ENCODE measurements around the gene CNFN.

The CNFN gene

DNA sequence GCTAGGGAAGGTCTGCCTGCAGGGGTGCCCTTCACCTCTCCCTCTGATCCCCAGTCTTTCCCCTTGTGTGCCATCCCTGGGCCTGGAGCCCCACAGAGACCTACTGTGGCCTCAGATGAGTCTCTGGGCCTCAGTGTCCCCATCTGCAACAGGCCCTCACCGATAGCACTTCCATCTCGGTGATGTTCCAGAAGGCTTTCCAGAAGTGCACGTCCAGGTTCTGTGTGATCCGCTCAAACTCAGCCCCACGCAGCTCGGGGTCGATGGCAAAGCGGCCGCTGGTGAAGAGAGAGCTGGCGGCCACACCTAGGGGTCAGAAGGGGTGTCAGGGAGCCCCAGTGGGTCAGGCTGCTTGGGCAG lies 17.7 kb upstream of the CNFN start:
- no peak for DNase-seq

DNA sequence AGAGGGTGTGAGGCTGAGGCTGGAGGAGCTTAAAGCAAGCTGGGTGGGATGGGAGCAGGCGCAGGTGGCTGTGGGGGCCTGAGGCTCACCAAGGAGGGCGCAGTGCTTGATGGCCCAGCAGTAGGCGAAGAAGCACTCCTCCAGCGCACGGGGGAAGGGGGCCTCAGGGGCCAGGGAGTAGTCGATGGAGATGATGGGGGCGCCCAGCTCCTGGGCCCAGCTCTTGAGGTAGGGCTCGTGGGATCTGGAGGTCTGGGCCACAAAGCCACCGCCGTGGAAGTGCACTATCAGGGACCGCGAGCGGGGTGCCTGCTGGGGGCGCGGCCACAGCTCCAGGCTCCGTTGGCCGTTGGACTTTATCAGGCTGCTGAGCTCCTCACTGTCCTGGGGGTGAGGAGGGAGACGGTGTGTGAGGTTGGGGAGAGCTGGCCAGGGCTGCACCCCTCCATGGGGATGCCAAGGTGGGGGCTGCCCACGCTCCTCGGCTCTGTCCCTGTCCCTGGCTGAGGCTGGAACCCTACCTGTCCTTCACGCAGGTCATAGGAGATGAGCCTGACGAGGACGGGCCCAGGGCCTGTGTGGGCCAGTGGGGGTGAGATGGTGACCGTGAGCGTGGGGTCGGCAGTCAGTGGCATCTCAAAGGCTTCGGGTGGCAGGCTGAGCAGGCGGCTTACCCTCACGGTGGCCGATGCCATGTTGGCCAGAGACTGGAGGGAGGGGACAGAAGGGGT lies 17.2 kb upstream of the CNFN start:
- DNase-seq = no peak

GRCh38 chr19:42406111-42406510 lies 16.0 kb upstream of the CNFN start:
- no peak for DNase-seq

DNA sequence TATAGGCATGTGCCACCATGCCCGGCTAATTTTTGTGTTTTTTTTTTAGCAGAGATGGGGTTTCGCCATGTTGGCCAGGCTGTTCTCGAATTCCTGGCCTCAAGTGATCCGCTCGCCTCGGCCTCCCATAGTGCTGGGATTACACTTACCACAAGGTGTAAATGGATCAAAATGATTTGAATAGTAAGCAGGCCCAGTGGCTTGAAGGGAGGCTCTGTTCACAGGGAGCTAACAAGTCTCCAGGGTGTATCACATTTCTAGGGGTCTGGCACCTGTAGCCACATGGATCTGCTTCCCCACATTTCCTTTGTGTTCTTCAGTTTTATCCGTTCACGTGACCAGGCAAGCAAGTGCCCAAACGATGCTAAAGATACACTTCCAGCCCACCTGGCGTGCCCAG lies 13.5 kb upstream of the CNFN start:
- DNase-seq = no peak

GRCh38 chr19:42402376-42403116 lies 12.4 kb upstream of the CNFN start:
- DNase-seq = no peak

- peak; percentile 67 for DNase-seq
Observed at GRCh38 chr19:42401365-42402303, 11.5 kb upstream of the CNFN start.

GRCh38 chr19:42400404-42400803 lies 10.3 kb upstream of the CNFN start:
- DNase-seq = no peak

GRCh38 chr19:42397263-42398166 lies 7.4 kb upstream of the CNFN start:
- no peak for DNase-seq

- DNase-seq = peak; percentile 98
Observed at GRCh38 chr19:42396381-42397262, 6.5 kb upstream of the CNFN start.

DNA sequence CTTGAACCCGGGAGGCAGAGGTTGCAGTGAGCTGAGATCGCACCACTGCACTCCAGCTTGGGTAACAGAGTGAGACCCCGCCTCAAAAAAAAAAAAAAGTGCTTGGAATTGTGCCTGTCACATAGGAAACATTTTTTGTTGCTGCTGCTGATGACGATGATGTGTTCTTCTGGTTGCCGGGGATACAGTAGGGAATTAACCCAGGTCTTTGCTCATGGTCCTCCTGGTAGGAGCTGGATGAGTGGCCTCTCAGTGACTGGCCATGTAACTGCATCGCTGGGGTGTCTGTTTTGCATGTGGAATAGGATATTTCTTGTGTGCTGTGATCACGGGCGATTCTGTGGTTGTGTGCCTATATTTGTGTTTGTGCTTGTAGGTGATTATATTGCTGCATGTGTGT lies 4.7 kb upstream of the CNFN start:
- DNase-seq = no peak

GRCh38 chr19:42392165-42392564 lies 2.1 kb upstream of the CNFN start:
- DNase-seq = no peak

DNA sequence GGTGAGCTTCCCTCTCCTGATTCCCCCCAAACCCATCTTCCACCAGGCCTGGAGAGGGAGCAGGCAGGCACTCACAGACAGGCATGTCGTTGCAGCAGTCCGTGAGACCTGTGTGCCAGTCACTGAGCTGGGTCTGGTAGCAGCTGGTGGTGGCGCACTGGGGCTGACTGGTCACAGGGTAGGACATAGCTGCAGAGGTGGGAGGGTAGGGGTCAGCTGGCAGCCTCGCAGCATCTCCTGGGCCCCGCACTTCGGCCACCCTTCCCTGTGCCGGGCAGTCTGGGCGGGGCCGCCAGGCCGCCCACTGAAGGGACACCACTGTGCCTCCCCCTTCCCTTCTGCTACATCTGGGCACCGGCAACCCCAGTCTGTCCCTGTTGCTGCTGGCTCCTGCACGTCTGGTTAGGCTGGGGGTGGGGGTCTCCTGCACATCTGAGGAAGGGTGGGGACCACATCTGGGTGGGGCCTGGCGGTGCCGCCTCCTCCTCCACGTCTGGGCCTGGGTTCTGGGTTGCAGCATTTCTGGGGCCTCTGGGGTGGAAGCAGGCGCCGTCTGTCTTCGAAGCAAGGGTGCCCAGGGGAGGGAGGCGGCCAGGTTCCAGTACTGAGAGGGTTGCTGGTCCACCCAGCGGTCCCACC lies 1.1 kb downstream of the CNFN start:
- DNase-seq = no peak

GRCh38 chr19:42386974-42387707 lies 3.0 kb downstream of the CNFN start:
- peak; percentile 62 for DNase-seq

GRCh38 chr19:42380155-42380554 lies 9.9 kb downstream of the CNFN start:
- DNase-seq = no peak

- no peak for DNase-seq
Observed at GRCh38 chr19:42378225-42379215, 11.6 kb downstream of the CNFN start.

GRCh38 chr19:42376177-42376555 lies 13.9 kb downstream of the CNFN start:
- DNase-seq = no peak

DNA sequence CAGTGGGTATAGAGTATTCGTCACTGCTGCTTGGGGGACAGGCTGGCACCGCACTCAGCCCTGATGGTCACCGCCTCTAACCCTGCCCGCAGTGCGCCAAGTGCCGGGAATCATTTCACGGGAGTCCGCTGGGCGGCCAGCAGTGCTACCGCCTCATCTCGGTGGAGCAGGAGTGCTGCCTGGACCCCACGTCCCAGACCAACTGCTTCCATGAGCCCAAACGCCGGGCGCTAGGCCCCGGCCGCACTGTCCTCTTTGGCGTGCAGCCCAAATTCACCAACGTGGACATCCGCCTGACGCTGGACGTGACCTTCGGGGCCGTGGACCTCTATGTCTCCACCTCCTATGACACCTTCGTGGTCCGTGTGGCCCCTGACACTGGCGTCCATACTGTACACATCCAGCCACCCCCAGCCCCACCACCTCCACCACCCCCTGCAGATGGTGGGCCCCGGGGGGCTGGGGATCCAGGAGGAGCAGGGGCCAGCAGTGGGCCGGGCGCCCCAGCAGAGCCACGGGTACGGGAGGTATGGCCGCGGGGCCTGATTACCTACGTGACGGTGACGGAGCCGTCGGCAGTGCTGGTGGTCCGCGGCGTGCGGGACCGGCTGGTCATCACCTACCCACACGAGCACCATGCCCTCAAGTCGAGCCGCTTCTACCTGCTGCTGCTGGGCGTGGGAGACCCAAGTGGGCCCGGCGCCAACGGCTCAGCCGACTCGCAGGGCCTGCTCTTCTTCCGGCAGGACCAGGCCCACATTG lies 14.5 kb downstream of the CNFN start:
- DNase-seq = no peak

DNA sequence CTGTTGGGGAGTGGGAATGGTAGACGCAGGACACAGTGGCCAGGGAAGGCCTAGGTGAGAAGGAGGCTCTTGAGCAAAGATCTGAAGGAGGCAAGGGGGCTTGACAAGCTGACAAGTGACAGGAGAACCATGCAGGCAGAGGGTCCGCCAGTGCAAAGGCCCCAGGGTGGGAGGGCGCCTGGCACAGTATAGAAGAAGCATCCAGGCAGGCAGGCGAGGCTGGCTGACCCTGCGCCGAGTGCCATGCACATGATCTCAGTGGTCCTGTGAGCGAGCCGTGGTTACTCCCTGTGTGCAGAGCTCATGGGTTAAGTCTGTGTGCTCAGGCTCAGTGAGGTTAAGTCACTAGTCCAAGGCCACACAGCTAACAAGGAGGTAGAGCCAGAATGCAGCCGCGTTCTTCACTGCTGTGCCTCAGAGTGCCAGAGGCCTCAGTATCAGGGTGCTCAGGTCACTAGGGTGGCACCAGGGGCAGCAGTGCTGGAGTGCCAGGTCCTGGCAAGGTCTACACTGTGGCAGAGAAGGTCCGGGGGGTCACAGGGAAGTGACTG lies 15.2 kb downstream of the CNFN start:
- no peak for DNase-seq
